DMS 273 treated with DMSO at 0.1 percent for 48 hours (cell line): ENCODE measurements around the gene FKRP.
A peak's percentile ranks its signal among the peaks of the same experiment; 100 is the strongest.
"Not testable (repeated sequence)": the region's sequence is repeated elsewhere in the genome, so short reads cannot be mapped to it uniquely, and the experiment has no call there.

Experiments
- DNase-seq: peaks from one replicate; lab custom pipeline; 2025; lab: John Stamatoyannopoulos, UW

Gene FKRP

GRCh38 chr19:46745521-46746280, at the start of gene FKRP:
TSS of gene FKRP (plus strand) at chr19:46746057. CDS start at chr19:46755451, 9,394 bp downstream.
- no peak for DNase-seq

DNA sequence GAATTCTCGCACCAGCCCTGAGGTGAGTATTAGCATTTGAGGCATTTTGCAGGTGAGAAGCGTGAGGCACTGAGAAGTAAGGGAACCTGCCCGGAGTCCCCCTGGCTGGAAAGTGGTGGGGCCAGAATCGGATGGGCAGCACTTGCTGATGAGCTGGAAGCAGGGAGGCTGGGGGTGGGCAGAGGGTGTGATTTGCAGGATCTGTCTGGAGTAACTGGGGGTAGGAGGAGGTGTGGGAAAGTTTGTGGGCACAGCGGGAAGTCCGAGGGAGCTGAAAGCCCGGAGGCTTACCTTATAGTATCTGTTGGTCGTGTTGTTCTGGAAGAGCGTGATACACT, 49.0 kb upstream of the FKRP start:
- DNase-seq: no peak

DNA sequence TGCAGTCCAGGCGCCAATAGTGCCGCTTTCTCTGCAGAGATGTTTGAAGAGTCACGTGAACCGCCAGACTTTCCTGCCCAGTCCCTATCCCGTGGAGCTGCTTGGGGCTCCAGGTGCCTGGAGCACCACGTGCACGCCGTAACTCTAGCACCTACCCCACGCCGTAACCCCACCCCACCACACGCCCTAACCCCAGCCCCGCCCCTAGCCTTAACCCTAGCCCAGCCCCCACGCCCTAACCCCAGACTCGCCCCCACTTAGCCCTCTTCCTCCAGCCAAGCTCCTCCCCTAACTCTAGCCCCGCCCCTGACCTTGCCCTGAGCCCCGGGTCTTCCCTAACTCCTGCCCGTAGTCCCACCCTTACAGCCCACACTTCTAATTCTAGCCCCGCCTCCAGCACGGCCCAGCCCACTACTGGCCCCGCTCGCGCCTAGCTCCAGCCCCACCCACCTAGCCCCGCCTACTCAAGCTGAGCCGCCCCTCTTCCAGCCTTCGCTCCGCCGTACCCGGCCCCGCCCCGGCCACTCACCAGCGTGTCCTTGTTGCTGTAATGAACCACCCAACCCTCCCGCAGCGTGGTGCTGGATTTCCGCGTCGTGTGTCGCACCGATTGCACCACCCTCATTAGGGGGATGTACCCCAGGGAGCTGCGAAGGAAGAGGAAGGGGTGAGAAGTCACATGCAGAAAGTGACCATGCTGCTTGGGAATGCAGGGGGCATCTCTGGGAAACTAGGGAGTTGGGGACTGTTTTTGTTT, 48.5 kb upstream of the FKRP start:
- no peak for DNase-seq

DNA sequence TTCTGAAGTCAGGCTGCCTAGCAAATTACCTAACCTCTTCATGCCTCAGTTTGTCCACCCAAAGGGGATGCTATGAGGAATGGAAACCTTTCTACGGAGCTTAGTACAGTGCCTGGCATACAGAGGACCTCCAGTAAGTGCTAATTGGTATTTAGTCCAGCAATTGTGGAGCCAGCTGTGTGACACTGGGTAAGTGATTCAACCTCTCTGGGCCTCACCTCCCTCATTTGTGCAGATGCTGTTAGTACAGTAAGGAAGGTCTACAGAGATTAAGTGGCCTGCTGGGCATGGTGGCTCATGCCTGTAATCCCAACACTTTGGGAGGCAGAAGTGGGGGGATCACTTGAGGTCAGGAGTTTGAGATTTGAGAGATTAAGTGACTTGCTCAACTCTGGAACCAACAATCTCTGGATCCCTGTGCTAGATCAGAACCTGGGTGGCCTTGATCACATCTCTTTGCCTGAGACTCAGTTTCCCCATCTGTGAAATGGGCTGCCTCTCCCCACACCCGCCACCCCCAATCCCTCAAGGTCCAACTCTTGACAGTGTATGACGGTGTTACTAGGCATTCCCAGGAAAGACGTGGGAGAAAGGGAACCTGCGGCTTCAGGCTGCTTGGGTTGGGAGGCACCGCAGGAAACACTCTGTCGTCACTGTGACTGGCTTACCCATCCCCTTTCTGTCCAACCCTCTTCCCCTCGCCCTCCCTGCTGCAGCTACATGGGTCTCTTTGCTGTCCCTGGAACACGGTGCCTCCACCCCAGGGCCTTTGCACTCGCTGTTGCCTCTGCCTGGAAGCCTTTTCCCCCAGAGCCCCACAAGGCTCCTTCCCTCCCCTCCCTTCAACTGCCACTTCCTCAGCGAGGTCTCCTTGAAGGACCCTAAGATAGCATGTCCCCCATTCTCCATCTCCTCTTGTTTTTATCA, 47.2 kb upstream of the FKRP start:
- no peak for DNase-seq

- DNase-seq: no peak
Observed at GRCh38 chr19:46700704-46701103, 45.2 kb upstream of the FKRP start.

DNA sequence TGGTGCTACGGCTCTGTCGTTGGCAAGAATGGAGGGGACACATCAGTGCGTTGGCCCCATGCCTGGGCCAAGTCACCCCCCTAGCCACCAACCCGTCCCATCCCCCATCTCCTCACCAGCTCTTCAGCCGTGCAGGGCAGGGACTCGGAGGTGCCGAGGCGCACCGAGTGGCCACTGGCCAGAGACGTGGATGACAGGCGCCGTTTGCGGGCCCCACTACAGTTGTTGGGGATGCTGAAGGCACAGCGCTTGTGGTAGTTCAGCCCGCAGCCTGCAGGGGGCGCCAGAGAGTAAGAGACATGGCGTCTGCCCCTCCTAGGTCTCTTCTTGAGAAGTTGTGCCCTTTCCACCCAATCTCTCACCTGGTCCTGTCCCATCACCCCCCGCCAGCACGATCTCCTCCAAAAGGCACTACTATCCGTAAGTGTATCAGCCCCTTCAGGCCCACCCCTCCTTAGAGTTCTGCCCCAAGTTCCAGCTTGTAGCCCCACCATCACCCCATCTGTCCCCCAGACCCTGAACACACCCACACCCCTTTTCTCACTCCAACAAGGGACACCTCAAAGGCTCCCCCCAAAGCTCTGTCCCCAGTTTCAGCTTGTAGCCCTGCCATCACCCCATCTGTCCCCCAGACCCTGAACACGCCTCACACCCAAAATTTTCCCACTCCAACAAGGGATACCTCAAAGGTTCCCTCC, 41.3 kb upstream of the FKRP start:
- DNase-seq: no peak

- no peak for DNase-seq
Observed at GRCh38 chr19:46710687-46711086, 35.2 kb upstream of the FKRP start.

- DNase-seq: not testable (repeated sequence)
Observed at GRCh38 chr19:46712768-46713338, 33.0 kb upstream of the FKRP start.

DNA sequence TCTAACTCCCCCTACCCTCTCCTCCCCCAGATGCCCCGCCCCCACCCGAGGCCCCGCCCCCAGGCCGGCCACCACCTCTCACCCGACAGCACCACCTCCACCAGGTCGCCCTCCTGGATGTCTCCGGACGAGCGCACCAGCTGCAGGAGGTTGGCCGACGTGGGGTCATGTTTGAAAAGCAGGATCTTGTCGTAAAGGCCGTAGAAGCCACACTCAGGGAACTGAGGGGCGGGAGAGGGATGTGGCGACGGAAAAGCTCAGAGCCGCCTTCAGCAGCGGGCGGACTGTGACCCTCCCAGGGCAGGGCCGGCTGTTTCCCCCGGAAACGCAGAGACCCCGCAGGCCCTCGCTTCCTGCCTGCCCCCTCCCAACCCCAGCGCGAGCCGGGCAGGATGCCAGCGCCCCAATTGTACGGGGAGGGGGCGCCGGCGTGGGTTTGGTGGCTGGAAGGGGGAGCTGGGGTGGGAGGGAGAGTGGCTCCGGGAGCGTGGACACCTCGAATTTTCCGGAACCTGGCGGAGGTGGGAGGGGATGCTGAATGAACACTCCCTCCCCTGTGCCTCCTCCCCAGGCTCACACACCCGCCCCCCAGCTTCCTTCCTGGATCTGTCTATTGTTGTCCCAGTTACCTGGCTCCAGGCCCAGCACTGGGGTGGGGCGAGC, 31.9 kb upstream of the FKRP start:
- DNase-seq: no peak

GRCh38 chr19:46714444-46715106, 31.3 kb upstream of the FKRP start:
- DNase-seq: no peak

DNA sequence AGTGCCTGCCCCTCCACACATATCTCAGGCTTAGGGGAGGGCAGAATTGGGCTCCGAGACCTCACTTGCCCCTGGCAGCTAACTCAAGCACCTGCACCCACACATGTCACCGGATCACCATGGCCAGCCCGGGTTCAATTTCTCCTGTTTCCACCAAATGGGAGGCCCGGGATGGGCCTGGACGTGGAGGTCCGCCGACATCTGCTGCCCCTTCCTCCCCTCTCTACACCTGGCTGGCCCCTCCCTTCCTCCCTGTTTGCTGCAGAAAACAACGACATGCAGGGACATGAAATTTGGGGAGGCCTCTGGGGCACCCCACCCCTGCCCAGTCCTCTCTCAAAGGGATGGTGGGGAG, 30.3 kb upstream of the FKRP start:
- DNase-seq: no peak

GRCh38 chr19:46715975-46716671, 29.7 kb upstream of the FKRP start:
- no peak for DNase-seq

GRCh38 chr19:46716672-46717033, 29.2 kb upstream of the FKRP start:
- no peak for DNase-seq

DNA sequence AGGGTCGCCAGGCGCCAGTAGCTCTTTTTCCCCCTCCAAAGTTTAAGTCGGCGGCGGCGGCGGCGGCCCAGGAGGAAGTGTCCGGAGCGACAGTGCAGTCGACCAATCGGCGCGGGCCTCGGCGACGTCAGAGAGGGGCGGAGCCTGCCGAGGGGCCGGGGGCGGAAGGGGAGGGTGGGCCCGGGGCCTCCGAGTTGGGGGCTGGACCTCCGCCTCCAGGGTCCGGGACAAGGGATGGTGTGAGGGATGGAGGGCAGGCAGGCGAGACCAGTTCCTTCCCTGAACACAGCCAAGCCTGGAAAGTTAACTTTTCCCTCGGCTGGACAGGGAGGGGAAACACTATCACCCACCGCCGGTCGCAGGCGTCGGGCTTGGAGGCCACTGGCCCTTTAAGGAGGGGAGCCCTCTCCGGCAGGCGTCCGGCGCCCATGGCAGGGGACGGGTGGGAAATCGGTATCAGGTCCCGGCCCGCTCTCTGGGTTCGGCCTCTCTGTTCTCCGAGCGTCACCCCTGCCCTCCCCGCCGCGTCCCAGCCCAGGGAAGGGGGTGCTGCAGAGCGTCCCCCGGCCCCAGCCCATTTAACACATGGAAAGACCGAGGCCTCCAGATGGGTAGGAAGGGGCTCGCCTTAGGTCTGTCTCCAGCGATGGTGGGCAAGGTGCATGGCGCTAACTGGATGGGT, 28.7 kb upstream of the FKRP start, which contains the start of gene PRKD2:
Gene PRKD2, minus strand, starts transcription at position 81 of the 682 bp plus-strand sequence. CDS start 744 bp downstream, outside the sequence.
- DNase-seq: peak; percentile 34

DNA sequence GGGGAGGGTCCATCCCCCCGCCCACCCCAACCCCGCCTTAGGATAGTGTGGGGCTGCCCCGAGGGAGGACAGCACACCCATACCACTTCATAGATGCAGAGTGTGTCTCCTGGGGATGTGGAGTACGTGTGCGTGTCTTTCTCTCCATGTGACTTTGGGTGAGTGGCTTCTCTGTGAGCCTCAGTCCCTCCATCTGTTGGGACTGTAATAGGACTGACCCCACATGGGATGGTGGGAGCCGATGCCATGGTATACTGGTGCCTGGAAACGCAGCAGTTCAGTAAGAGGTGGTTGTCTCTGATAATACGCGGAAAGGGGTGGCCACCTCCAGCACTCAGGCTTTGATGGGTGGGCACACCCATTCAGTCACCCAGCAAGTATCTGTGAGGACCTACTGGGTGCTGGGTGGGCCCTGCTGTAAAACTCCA, 28.1 kb upstream of the FKRP start:
- DNase-seq: no peak

DNA sequence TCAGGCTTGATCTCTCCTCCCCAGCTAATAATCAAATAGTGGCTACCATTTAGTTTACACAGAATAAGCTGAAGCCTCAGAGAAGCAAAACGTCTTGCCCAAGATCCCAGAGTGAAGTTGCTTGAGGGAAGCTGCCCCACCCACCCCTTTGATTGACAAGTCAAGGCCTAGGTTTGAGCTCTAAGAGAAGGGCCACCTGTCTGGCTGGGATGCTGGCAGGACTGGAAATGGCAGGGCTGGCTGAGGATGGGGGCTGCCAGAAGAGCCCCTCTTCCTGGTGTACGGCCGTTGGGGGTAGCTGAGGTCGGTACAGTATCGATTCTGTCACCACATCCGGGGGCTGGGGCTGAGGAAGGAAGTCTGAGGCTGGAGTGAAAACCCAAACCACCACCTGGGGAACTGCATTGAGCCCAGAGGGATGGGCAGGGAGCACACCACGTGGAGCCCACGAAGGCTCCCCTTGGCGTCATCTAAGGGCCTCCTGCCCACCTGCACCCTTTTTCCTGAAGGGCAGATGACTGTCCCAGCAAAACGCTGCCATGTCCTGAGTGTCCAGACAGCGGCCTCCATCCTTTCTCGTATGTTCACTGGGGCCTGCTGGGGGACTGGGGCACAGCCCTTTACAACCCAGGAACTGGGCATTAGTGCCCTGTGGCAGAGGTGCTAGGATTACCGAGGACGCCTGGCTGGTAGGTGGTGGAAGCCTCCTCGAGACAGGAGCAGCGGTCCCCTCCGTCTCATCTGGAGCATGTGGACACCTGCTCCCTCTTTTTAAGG, 27.5 kb upstream of the FKRP start:
- DNase-seq: peak; percentile 23

DNA sequence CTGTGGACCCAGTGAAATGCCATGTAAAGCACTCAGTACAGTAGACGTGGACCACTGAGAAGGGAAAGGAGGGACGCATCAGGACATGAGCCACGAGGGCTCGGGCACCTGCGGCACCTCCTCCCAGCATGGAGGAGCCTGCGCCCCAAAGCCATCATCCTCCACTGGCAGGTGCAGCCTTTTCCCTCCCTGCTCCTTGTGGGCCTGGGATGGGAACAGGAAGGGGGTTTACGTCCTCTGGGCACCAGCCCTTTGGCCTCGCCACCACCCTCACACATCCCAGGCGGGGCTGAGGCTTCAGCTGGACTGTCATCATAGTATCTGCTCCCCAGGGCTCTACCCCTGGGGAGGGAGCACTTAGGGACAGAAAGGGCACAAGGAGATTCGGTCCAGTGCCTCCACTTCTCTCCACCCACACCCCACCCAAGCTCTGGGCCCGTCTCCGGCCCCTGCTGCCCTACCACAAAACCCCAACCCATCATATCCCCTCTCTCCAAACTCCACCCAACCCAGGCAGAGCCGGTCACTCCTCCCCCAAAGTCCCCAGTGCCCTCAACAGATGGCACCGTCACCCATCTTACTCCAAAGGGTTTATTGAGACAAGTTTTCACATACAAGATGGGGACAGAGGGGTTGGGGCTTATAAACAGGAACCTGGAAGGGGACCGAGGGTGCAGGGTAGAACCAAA, 26.8 kb upstream of the FKRP start:
- DNase-seq: no peak
